IPS-NIHi7 (cell line): ENCODE data around the gene INKA1.
A peak's percentile ranks its signal among the peaks of the same experiment; 100 is the strongest.

Experiments used
- DNase-seq: peaks from one replicate; pipeline ENCODE4 v3.0.0; 2012; ENCODE audit warnings: mixed read lengths; ENCODE audit errors: extremely low spot score

Gene INKA1

GRCh38 chr3:49786357-49787181, 16.5 kb upstream of the INKA1 start, which contains the start of gene IP6K1:
TSS of gene IP6K1 (minus strand) at chr3:49786542. CDS start at chr3:49748040, 38,502 bp downstream.
- DNase-seq = peak; percentile 100

GRCh38 chr3:49787182-49787464, 15.9 kb upstream of the INKA1 start:
- no peak for DNase-seq

GRCh38 chr3:49787536-49787935, 15.5 kb upstream of the INKA1 start:
- DNase-seq = no peak

DNA sequence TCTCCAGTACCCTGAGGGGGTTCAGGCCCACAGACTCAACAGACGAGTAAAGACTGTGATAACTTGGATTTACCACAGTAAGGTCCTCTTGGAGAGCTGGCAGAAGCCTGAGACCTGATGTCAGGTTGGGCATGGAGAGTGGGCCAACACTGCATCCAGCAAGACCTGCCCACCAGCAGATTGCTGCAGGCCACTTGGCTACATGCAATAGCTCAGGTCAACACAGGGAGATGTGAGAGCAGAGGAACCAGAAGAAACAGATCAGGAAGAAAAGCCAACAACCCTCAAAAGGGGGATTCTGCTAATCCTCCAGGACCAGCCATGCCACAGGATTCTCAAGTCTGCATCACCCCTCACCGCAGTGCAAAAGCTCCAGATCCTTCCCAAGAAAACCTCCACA, 15.0 kb upstream of the INKA1 start:
- peak; percentile 5 for DNase-seq

DNA sequence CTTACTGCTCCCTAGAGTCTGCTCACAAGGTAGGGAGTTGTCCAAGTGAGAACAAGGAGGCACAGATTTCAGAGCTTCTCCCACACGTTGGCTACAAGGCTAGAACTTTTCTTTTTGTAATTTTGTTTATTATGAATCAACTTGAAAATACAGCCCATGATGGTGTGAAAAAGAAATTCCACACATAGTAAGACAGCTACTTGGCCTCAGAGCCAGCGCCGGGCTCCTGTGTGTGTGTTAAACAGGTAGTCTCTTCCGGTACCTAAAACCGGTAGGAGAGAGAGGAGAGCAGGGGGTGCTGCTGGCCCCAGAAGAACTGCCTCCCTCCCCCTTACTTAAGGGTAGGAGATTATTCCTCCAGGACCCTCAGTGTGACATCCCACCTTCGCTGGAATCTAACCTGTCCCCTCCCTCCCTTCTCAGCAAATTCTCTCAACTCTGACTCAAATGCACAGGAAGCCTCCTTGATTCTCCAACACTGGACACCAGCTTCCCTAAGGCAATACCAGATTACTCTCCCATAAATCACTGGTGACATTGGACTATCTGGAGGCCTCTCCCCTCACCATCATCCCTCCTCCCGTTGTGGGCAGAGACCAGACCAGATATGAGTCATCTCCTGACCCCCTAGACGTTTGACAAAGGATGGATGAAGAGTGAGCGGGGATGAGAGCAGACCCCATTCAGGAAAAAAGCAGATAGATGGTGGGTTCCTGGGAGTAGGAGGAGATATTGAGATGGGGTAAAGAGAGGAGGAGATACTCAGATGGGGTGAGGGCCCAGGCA, 12.2 kb upstream of the INKA1 start:
- DNase-seq = peak; percentile 11

- DNase-seq = peak; percentile 5
Measured at GRCh38 chr3:49791571-49791970, 11.5 kb upstream of the INKA1 start.

GRCh38 chr3:49792371-49793150, 10.5 kb upstream of the INKA1 start:
- no peak for DNase-seq

- DNase-seq = no peak
Measured at GRCh38 chr3:49793486-49794085, 9.5 kb upstream of the INKA1 start.

- DNase-seq = no peak
Measured at GRCh38 chr3:49794431-49794830, 8.6 kb upstream of the INKA1 start.

DNA sequence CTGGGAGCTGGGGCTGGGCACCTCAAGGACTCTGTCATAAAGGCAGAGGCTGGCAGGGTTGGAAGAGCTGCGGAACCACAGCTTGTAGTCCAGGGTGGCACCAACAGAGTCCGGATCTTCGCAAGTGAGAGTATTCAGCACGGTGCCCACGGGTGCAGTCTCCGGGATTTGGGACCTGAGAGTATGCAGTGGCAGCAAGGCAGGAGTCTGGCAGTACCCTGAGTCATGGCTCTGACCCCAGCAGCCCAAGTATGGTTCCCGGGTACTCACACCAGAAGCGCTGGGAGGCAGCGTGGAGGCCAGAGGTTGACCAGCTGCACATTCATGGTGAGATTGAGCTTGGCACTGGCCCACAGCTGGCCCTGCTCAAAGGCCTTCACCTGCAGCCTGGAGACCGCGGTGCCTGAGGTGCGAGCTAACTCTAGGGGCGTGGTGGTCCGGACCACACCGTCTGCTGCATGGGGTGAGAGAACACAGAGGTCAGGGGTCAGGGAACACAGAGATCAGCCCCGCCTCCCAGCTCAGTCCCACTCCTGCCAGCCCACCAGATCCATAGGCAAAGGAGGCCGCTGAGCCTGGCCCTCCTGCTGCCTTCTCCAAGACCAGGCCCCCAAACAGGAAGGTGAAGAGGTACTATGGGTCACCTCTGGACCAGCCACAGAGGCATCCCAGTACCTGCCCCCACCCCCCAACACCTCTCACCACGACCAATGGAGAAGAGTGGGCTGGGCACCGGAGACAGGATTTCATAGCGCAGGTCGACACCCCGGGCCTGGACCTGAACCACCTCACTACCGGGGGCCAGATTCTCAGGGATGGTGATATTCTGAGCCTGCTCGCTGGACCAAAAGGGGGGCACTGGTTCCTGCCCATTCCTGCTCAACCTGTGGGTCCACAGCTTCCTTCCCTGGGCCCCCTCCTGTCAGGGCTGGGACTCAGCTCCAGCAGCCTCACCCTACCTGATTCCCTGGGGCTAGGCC, 7.8 kb upstream of the INKA1 start:
- no peak for DNase-seq

- DNase-seq = no peak
Measured at GRCh38 chr3:49799105-49799504, 4.0 kb upstream of the INKA1 start.

GRCh38 chr3:49799761-49800160, 3.3 kb upstream of the INKA1 start, which contains the start of gene CDHR4:
TSS of gene CDHR4 (minus strand) at chr3:49799873. CDS start at chr3:49799812, 61 bp downstream.
- DNase-seq = no peak

DNA sequence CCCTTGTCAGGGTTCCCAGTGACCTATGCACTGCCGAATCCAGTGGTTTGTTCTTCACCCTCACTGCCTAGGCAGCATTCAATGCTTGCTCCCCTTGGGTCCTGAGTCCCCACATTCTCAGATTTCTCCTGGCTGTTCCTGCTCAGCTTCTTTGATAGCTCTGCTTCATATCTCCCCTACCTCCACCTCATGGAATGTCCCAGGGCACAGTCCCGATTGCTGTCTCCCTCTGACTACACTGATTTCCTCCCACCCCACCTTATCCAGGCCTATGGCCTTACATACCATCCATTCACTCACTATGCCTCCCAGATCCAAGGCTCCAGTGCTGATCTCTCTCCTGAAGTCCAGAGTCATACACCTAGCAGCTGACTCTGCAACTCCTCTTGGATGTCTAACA, 1.9 kb upstream of the INKA1 start:
- no peak for DNase-seq

DNA sequence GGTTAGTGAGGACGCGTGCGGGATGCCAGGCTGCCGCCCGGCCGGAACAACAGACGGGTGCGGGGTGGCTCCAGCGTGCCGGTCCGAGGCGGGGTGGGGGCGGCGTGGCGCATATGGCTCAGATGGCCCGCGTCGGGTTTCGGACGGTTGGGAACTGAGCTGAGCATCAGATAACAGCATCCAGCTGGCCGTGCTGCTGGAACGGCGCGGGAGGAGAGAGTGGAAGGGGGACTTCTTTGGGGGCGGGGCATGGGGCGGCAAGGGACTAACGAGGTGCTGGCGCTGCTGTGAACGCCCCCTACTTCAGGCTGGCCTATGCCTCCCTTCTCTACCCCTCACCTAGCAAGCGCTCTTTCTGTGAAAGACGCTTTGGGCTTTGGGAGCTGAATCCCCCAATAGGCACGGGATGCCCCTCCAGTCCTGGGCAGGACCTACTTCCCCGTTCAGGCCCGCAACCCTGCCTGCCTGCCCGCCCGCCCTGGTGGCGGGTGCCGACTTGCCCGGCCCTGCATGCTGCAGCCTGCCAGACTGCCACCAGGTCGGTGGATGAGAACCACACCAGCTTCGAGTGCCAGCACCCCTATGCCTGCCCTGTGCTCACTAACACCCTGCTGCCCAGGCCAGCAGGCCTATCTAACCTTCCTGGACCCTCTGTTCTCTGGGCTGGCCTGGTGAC, 542 bp downstream of the INKA1 start:
- DNase-seq = no peak

- no peak for DNase-seq
Measured at GRCh38 chr3:49804141-49805041, 1.3 kb downstream of the INKA1 start.

- no peak for DNase-seq
Measured at GRCh38 chr3:49805367-49805782, 2.3 kb downstream of the INKA1 start.

DNA sequence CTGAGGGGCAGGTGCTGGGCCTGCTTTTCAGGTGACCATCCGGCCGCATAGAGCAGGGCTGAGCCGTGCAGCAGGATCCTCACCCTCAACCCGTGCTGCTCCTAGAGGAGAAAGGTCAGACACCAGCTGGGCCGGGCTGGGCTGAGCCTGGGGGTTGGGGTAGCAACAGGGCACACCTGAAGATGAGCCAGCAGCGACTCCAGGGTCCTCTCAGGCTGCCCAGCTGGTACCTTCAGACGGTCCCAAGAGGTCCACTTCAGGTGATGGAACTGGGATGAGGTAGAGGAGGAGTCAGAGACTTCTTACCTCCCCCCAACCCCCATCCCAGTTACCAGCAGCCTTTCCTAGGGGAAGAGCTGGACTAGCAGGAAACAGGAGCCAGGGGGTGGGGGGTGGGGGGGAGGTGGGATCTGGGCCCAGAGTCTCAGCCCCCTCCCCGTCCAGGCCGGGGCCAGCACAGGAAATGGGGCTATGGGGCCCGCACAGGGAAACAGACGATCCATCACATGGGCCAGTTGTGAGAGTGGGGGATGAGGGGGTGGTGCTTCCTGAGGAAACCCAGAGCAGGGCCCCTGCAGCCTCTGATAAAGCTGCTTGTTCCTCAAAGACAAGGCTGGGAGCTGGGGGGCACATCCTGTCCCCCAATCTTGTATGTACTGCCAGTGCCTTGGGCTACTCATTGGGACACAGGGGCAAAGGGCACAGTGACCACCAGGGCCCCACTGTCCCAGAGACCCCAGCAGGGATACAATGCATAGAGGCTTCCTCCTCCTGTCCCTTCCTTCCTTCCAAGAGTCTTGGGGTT, 3.0 kb downstream of the INKA1 start:
- DNase-seq = peak; percentile 59

DNA sequence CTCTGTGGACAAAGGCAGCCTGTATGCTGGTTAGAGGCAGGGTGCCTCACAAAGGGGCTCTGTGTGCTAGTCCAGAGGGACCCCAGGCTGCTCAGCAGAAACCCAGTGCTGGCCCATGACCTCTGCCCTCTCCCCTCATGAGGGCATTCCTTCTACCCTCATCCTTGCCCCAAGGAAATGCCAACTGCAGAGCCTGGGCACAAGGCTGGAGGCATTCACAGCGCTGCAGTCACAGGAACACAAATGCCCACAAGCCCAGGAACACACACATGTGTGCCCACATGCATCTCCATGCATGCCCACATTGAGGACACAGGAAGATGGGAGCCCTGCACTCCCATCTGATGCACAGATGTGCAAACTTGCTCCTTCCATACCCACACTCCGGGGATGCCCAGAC, 3.8 kb downstream of the INKA1 start:
- DNase-seq = no peak
